MM.1S (cell line): Measurements from ENCODE around the gene GADD45B.

Experiments
- CTCF ChIP-seq: fragments of 300-600 bp; sonication (generic); IDR thresholded peaks from 2 replicates; pipeline ENCODE4 v1.5.1; 2016; ENCODE audit warnings: antibody characterized with exemption, low read length, mixed read lengths
- EZH2 ChIP-seq: fragments of 300-600 bp; sonication (generic); optimal IDR thresholded peaks from 2 replicates; pipeline ENCODE3; 2017; ENCODE audit warnings: low read depth, mild to moderate bottlenecking, antibody characterized with exemption, low read length, mixed read lengths
- EZH2phosphoT487 ChIP-seq: fragments of 300-600 bp; sonication (generic); IDR thresholded peaks from 2 replicates; pipeline ENCODE4 v1.6.1; 2018; ENCODE audit warnings: antibody characterized with exemption, low read length

GRCh38 chr19:2469102-2469914, 6.6 kb upstream of the GADD45B start:
- TF ChIP-seq EZH2phosphoT487 (no peak), EZH2 (no peak), CTCF (no peak; the same call in 1 of the 2 replicates)
